Measurements from ENCODE around the gene CCNL2.

Gene CCNL2

GRCh38 chr1:1341549-1342021, 57.5 kb downstream of the CCNL2 start:
- DNase-seq (ENCODE audit: low spot score): no peak

GRCh38 chr1:1340791-1341548, 58.2 kb downstream of the CCNL2 start:
- no peak for DNase-seq (ENCODE audit: low spot score)

- DNase-seq (ENCODE audit: low spot score): no peak
Observed at GRCh38 chr1:1340185-1340584, 59.0 kb downstream of the CCNL2 start.

GRCh38 chr1:1338278-1338677, 60.9 kb downstream of the CCNL2 start:
- no peak for DNase-seq (ENCODE audit: low spot score)

- no peak for DNase-seq (ENCODE audit: low spot score)
Observed at GRCh38 chr1:1337793-1338147, 61.4 kb downstream of the CCNL2 start.

- no peak for DNase-seq (ENCODE audit: low spot score)
Observed at GRCh38 chr1:1336931-1337792, 62.0 kb downstream of the CCNL2 start.

- no peak for DNase-seq (ENCODE audit: low spot score)
Observed at GRCh38 chr1:1336446-1336845, 62.7 kb downstream of the CCNL2 start.

GRCh38 chr1:1335792-1336248, 63.3 kb downstream of the CCNL2 start:
- no peak for DNase-seq (ENCODE audit: low spot score)
